ENCODE measurements around the gene FMN2.

DNA sequence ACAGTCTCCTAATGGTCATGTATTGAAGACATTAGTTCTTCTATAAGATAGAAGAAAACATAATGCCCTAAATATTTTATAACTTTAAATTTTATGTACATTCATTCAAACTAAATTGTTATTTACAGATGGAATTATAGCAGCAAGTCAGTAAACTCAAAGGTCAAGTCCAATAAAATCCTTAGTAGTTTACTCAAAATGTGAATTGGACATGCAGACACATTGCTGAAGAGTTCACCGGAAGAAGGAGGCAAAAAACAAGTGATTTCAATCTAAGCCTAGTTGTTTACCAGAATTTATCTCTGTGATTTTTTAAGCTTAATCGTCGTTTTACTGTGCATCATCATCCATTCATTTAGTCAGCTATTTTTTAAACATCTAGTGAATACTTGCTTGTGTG, 370.6 kb downstream of the FMN2 start:
- TF ChIP-seq, protein P1, sequence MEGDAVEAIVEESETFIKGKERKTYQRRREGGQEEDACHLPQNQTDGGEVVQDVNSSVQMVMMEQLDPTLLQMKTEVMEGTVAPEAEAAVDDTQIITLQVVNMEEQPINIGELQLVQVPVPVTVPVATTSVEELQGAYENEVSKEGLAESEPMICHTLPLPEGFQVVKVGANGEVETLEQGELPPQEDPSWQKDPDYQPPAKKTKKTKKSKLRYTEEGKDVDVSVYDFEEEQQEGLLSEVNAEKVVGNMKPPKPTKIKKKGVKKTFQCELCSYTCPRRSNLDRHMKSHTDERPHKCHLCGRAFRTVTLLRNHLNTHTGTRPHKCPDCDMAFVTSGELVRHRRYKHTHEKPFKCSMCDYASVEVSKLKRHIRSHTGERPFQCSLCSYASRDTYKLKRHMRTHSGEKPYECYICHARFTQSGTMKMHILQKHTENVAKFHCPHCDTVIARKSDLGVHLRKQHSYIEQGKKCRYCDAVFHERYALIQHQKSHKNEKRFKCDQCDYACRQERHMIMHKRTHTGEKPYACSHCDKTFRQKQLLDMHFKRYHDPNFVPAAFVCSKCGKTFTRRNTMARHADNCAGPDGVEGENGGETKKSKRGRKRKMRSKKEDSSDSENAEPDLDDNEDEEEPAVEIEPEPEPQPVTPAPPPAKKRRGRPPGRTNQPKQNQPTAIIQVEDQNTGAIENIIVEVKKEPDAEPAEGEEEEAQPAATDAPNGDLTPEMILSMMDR (IDR thresholded peaks at IDR 0.05), result no peak
- TF ChIP-seq POLR2A (IDR thresholded peaks at IDR 0.05), result no peak
